Adrenal gland (tissue), 12 donors: ENCODE data around the gene BSG. TPM values are rescaled to one million over a fixed set of nuclear protein-coding genes. Genes with fewer than 3 reads are reported as not detected.

Experiments
- DNase-seq, 7 donors: peaks; one replicate each; pipeline ENCODE4 v3.0.0-alpha.2; 2019 to 2020
- H3K27ac ChIP-seq, 5 donors: fragments of 200-600 bp; sonication (generic) in 4 of 5; 1 replicate in 3 of 5; 2 replicates in 2 of 5; pipeline versions ENCODE4 v1.5.1 to v1.8.0; 2016 to 2020; ENCODE audit warnings: mild to moderate bottlenecking in 1 of 5
- H3K27me3 ChIP-seq: fragments of 200-600 bp; 2 replicates; pipeline ENCODE4 v1.8.0; 2021
- H3K36me3 ChIP-seq, 2 donors: fragments of 200-600 bp; replicated peaks in 1 of 2; 1 replicate in 1 of 2; 2 replicates in 1 of 2; pipeline versions ENCODE4 v1.5.1 to v1.8.0; 2018 to 2022
- H3K4me1 ChIP-seq, 2 donors: fragments of 200-600 bp; replicated peaks in 1 of 2; 1 replicate in 1 of 2; 2 replicates in 1 of 2; pipeline versions ENCODE4 v1.5.1 to v1.8.0; 2018 to 2021
- H3K4me3 ChIP-seq, 4 donors: fragments of 200-600 bp; sonication (generic) in 3 of 4; one replicate each; pipeline ENCODE4 v1.5.1; 2016 to 2018
- H3K9me3 ChIP-seq, 3 donors: fragments of 200-600 bp; sonication (generic) in 1 of 3; replicated peaks in 1 of 3; 1 replicate in 2 of 3; 2 replicates in 1 of 3; pipeline versions ENCODE4 v1.5.1 to v1.8.0; 2016 to 2021
- CTCF ChIP-seq, 6 experiments: fragments of 450-650 bp in 4 of 6; fragments of 200-600 bp in 2 of 6; sonication (generic) in 1 of 6; IDR thresholded peaks; 1 replicate in 5 of 6; 2 replicates in 1 of 6; pipeline versions ENCODE4 v1.5.1 to v1.8.0; 2016 to 2021; ENCODE audit warnings: antibody characterized with exemption in 6 of 6, mild to moderate bottlenecking in 2 of 6, moderate library complexity in 1 of 6
- POLR2A ChIP-seq, 2 donors: fragments of 450-650 bp; IDR thresholded peaks; one replicate each; pipeline ENCODE4 v1.6.1; 2017; ENCODE audit warnings: antibody characterized with exemption in 2 of 2, mild to moderate bottlenecking in 2 of 2, moderate library complexity in 1 of 2
- WGBS, 4 donors: extraction: QIAGEN DNeasy Blood & Tissue Kit in 2 of 4; methylation state at CpG; one replicate each; pipeline versions ENCODE4 v1.1.5 to v1.1.7; 2013 to 2017; 5-methylcytosine and 5-hydroxymethylcytosine counted together
- intact Hi-C, 2 donors: fragments of 100-400 bp; cut with DNase I; formaldehyde crosslinking; loops; one replicate each; pipeline versions ENCODE4 v1.14.1 to v1.15.0; 2022 to 2023
- polyA plus RNA-seq, 3 donors: library from polyadenylated mRNA; stranded (reverse); fragments of 200-250 nt in 2 of 3; fragments of 350-450 nt in 1 of 3; fragmentation: Illumina TruSeq in 1 of 3; extraction: RNeasy Lipid Tissue Mini Kit (QIAGEN cat#74804) in 1 of 3; gene quantifications; one replicate each; pipeline ENCODE4 v1.2.3, GENCODE V29; 2013 to 2014
- total RNA-seq, 9 donors: library from RNA; depleted of rRNA in 4 of 9; stranded (reverse); fragments of >200 nt in 4 of 9; fragments of 120-200 nt in 1 of 9; fragmentation: NEBNext Ultra II Directional in 1 of 9; extraction: Animal tissue kit (Norgen Biotek cat#: 25700) in 1 of 9; gene quantifications; one replicate each; pipeline versions ENCODE4 v1.1.0 to v1.2.4, GENCODE V29; 2013 to 2023
- donor health status: healthy with polysubstance abuse.
- donor health status: Bipolar disorder and iron deficiency.
- donor health status: DM: yes; HTN: yes; CAD: no.
- donor health status: DM: no; HTN: no; CAD: no.
- donor health status: DM: no; HTN: no; CAD: no.
- donor health status: DM: yes; HTN: yes; CAD: no.

Gene BSG
- total and polyA plus RNA-seq, 12 donors, result 328 to 2,214 (median 832) TPM

- intact Hi-C loops, result no loop called here
- TF ChIP-seq POLR2A (IDR thresholded peaks at IDR 0.05), result no peak
- no peak for TF ChIP-seq CTCF (IDR thresholded peaks at IDR 0.05)
- H3K4me3 ChIP-seq, result no peak overlapping the region
- no peaks in the 10 kb centered on the region for H3K27me3 ChIP-seq
- H3K4me1 ChIP-seq, result no peaks in the 10 kb centered on the region
- H3K9me3 ChIP-seq, result no peaks in the 10 kb centered on the region
- no peak overlapping the region for H3K27ac ChIP-seq
- 60 to 77% (median 68%) methylated on average over 2 to 18 of the region's 18 CpGs for WGBS, 4 donors
- H3K36me3 ChIP-seq, result no peaks in the 10 kb centered on the region
- DNase-seq, result no peak
Measured at GRCh38 chr19:525029-525428, 47.4 kb upstream of the BSG start.

- Histone ChIP-seq H3K4me3 (no peak overlapping the region), H3K4me1 (no peaks in the 10 kb centered on the region), H3K9me3 (no peaks in the 10 kb centered on the region), H3K27ac (no peak overlapping the region), H3K36me3 (no peaks in the 10 kb centered on the region), H3K27me3 (no peaks in the 10 kb centered on the region)
- intact Hi-C loops, result no loop called here
- WGBS, 4 donors, result 35 to 55% (median 51%) methylated on average over 13 of the region's 13 CpGs
- DNase-seq, result no peak
- TF ChIP-seq CTCF (IDR thresholded peaks at IDR 0.05) (no peak), POLR2A (IDR thresholded peaks at IDR 0.05) (no peak)
Measured at GRCh38 chr19:525857-526419, 46.5 kb upstream of the BSG start.

- Histone ChIP-seq H3K27me3 (no peaks in the 10 kb centered on the region), H3K4me3 (peak overlapping the region in 2 of 4 donors; percentile 93 to 100), H3K36me3 (peaks cover 0 to 4% of the 10 kb centered on the region in 2 donors), H3K27ac (peak overlapping the region in 3 of 5 donors; percentile 82 to 97 (median 93)), H3K9me3 (no peaks in the 10 kb centered on the region), H3K4me1 (peaks cover 13 to 14% of the 10 kb centered on the region in 2 donors)
- intact Hi-C loops, result loop anchor here in 1 of 2 donors (5.0 kb wide), 1 partner anchor 37 kb away; no protein-coding TSS in a partner anchor
- TF ChIP-seq POLR2A (IDR thresholded peaks at IDR 0.05) (no peak), CTCF (IDR thresholded peaks at IDR 0.05) (no peak)
- DNase-seq, result no peak
- whole genome bisulfite sequencing, 4 donors, result 63 to 65% (median 64%) methylated on average over 31 to 38 of the region's 38 CpGs
Measured at GRCh38 chr19:530134-531008, 42.0 kb upstream of the BSG start.

GRCh38 chr19:531009-531752 lies 41.2 kb upstream of the BSG start:
- peak overlapping the region; percentile 16 to 100 (median 83) for H3K4me3 ChIP-seq
- H3K27me3 ChIP-seq, result no peaks in the 10 kb centered on the region
- no peaks in the 10 kb centered on the region for H3K9me3 ChIP-seq
- peaks cover 13 to 14% of the 10 kb centered on the region in 2 donors for H3K4me1 ChIP-seq
- intact Hi-C loops, result loop anchor here in 1 of 2 donors (5.0 kb wide), 1 partner anchor 36 kb away; no protein-coding TSS in a partner anchor
- peak; percentile 78 to 91 (median 84) for DNase-seq
- peaks cover 0 to 12% of the 10 kb centered on the region in 2 donors for H3K36me3 ChIP-seq
- WGBS, 4 donors, result 0% methylated on average over 6 to 102 of the region's 103 CpGs
- TF ChIP-seq POLR2A (IDR thresholded peaks at IDR 0.05), result no peak
- TF ChIP-seq CTCF (IDR thresholded peaks at IDR 0.05), result peak in 1 of 6 experiments; percentile 26
- peak overlapping the region; percentile 79 to 97 (median 87) for H3K27ac ChIP-seq
